Uterus (tissue), 2 donors: ENCODE results near the gene CACNA1C.

Source experiments
- POLR2A ChIP-seq, 2 donors: fragments of 450-650 bp; IDR thresholded peaks; one replicate each; pipeline ENCODE4 v1.6.1; 2016; ENCODE audit warnings: antibody characterized with exemption in 2 of 2, mild to moderate bottlenecking in 1 of 2, moderate library complexity in 1 of 2
- TF ChIP-seq, protein P1 (sequence below), 4 experiments: fragments of 200-600 bp in 2 of 4; fragments of 450-650 bp in 2 of 4; sonication (generic) in 2 of 4; IDR thresholded peaks; one replicate each; pipeline ENCODE4 v1.5.1; 2016 to 2019; ENCODE audit warnings: antibody characterized with exemption in 4 of 4, mild to moderate bottlenecking in 2 of 4, moderate library complexity in 1 of 4

DNA sequence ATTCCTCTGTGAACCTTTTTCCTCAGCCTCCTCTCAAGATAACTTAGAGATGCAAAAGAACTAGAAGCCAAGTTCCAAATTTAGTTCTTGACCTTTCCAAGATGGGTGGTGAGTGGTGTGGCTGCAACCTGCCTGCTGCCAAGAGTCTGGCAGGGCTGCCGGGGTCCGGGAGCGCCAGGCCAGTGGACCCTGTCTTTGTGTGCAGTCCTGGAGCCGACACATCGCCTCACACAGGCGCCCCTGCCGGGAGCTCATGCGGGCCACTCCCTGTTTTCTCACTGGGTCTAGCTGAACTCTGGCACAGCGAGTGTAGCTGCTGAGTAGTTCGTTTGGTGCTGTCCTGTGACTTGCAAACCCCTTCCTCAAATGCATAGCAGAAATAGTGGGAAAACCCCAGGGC is 84.9 kb downstream of the CACNA1C start:
- TF ChIP-seq POLR2A (IDR thresholded peaks at IDR 0.05), result no peak
- TF ChIP-seq, protein P1, sequence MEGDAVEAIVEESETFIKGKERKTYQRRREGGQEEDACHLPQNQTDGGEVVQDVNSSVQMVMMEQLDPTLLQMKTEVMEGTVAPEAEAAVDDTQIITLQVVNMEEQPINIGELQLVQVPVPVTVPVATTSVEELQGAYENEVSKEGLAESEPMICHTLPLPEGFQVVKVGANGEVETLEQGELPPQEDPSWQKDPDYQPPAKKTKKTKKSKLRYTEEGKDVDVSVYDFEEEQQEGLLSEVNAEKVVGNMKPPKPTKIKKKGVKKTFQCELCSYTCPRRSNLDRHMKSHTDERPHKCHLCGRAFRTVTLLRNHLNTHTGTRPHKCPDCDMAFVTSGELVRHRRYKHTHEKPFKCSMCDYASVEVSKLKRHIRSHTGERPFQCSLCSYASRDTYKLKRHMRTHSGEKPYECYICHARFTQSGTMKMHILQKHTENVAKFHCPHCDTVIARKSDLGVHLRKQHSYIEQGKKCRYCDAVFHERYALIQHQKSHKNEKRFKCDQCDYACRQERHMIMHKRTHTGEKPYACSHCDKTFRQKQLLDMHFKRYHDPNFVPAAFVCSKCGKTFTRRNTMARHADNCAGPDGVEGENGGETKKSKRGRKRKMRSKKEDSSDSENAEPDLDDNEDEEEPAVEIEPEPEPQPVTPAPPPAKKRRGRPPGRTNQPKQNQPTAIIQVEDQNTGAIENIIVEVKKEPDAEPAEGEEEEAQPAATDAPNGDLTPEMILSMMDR (IDR thresholded peaks at IDR 0.05), result no peak
